ENCODE measurements around the gene SRP19. TPM values are rescaled to one million over a fixed set of nuclear protein-coding genes. Genes with fewer than 3 reads are reported as not detected.
"Not testable (repeated sequence)": the region's sequence is repeated elsewhere in the genome, so short reads cannot be mapped to it uniquely, and the experiment has no call there.

SRP19 gene
- polyA plus RNA-seq, 3 donors from 2014 or later = 109 to 176 (median 154) TPM

DNA sequence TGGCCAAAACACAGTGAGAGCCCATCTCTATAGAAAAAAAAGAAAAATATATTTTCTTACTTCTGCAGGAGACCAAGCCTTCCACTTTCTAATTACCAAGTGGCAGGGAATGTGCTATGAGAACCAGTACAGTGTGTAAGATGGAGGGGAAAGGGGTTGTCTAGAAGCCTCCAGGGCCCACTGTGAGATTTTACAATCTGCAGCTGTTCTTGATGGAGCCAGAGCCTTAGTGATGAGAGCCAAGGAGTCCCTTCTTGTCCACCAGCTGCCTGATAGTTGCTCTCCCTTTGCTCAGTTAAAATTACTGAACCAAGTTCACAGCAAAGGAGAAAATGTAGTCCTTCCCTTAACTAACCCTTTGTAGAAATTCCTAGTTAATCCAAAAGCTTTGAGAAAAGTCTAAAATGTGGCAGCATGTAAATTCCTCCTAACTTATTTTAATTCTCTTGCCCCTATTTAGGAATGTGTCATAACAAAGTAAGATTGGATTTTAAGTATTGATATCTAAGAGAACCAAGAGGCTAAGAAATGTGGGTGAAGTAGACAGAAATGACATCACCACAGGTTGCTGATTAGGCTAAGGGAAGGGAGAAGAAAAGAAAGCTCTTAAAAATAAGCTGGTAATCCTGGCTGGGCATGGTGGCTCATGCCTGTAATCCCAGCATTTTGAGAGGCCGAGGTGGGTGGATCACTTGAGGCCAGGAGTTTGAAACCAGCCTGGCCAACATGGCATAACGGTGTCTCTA is 19.3 kb downstream of the SRP19 start:
- Mint-ChIP-seq H3K4me3 (no peak overlapping the region), H3K27me3 (ENCODE audit: low read depth in 3 of 3) (no peaks in the 10 kb centered on the region), H3K27ac (peak overlapping the region; percentile 41 to 78 (median 60)), H3K9me3 (no peaks in the 10 kb centered on the region), H3K36me3 (peaks cover 0 to 32% (median 15%) of the 10 kb centered on the region in 3 donors), H3K4me1 (peaks cover 20 to 35% of the 10 kb centered on the region in 2 donors)
- no peak for DNase-seq

GRCh38 chr5:112883192-112883591 is 22.1 kb downstream of the SRP19 start:
- H3K27me3 Mint-ChIP-seq (ENCODE audit: low read depth in 3 of 3) = no peaks in the 10 kb centered on the region
- DNase-seq = no peak
- no peak overlapping the region for H3K4me3 Mint-ChIP-seq
- peaks cover 4 to 31% (median 6%) of the 10 kb centered on the region in 3 donors for H3K36me3 Mint-ChIP-seq
- H3K27ac Mint-ChIP-seq = no peak overlapping the region
- H3K4me1 Mint-ChIP-seq = peaks cover 33 to 43% of the 10 kb centered on the region in 2 donors
- no peaks in the 10 kb centered on the region for H3K9me3 Mint-ChIP-seq

- Mint-ChIP-seq H3K4me1 (peaks cover 34 to 41% of the 10 kb centered on the region in 2 donors), H3K36me3 (peaks cover 6 to 28% (median 10%) of the 10 kb centered on the region in 3 donors), H3K27me3 (ENCODE audit: low read depth in 3 of 3) (no peaks in the 10 kb centered on the region), H3K4me3 (no peak overlapping the region), H3K9me3 (no peaks in the 10 kb centered on the region), H3K27ac (peak overlapping the region in 2 of 6 donors; percentile 36 to 71)
- no peak for DNase-seq
Measured at GRCh38 chr5:112885001-112885400, 23.9 kb downstream of the SRP19 start.

DNA sequence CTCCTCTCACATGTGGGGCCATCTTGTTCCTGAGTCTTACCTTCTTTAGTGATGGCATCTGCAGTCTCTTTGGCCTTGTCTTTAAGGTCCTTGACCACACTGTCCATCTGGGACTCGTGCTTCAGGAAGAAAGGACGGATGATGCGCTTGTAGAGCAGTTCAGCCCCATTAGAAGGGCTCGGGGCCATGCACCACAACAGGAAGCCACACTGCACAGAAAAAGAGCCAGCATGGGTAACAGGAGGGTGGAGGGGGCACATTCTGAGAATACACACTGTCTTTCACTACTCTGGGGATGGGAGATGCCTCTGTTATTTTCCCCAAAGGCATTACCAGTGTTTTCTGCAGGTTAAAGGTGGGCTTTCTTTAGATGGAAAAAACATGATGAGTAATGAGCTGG is 25.9 kb downstream of the SRP19 start:
- peak in 2 of 3 donors; percentile 16 to 28 for DNase-seq
- H3K4me3 Mint-ChIP-seq = peak overlapping the region; percentile 43 to 74 (median 60)
- H3K4me1 Mint-ChIP-seq = peaks cover 36 to 42% of the 10 kb centered on the region in 2 donors
- H3K36me3 Mint-ChIP-seq = peaks cover 12 to 26% (median 15%) of the 10 kb centered on the region in 3 donors
- H3K27ac Mint-ChIP-seq = peak overlapping the region; percentile 56 to 88 (median 78)
- no peaks in the 10 kb centered on the region for H3K27me3 Mint-ChIP-seq (ENCODE audit: low read depth in 3 of 3)
- no peaks in the 10 kb centered on the region for H3K9me3 Mint-ChIP-seq

- not testable (repeated sequence) for H3K4me3 Mint-ChIP-seq; H3K9me3 Mint-ChIP-seq; DNase-seq; H3K27me3 Mint-ChIP-seq (ENCODE audit: low read depth in 3 of 3)
- Mint-ChIP-seq H3K36me3 (peaks cover 18 to 22% (median 21%) of the 10 kb centered on the region in 3 donors), H3K4me1 (peaks cover 28 to 45% of the 10 kb centered on the region in 2 donors), H3K27ac (peak overlapping the region in 3 of 6 donors; percentile 1 to 53 (median 36))
Measured at GRCh38 chr5:112892066-112892465, 31.0 kb downstream of the SRP19 start.

GRCh38 chr5:112892776-112893175 is 31.7 kb downstream of the SRP19 start:
- Mint-ChIP-seq H3K4me3 (no peak overlapping the region), H3K27ac (peak overlapping the region in 2 of 6 donors; percentile 8 to 54)

GRCh38 chr5:112895682-112896081 is 34.6 kb downstream of the SRP19 start:
- DNase-seq = no peak
- no peak overlapping the region for H3K4me3 Mint-ChIP-seq
- peaks cover 12 to 26% (median 24%) of the 10 kb centered on the region in 3 donors for H3K36me3 Mint-ChIP-seq
- H3K4me1 Mint-ChIP-seq = peaks cover 8 to 36% of the 10 kb centered on the region in 2 donors
- peaks cover 0 to 2% (median 0%) of the 10 kb centered on the region in 3 donors for H3K27me3 Mint-ChIP-seq (ENCODE audit: low read depth in 3 of 3)
- no peaks in the 10 kb centered on the region for H3K9me3 Mint-ChIP-seq
- H3K27ac Mint-ChIP-seq = peak overlapping the region in 1 of 6 donors; percentile 0

More at GRCh38 chr5:112892776-112893175, 31.7 kb downstream of the SRP19 start:
- Mint-ChIP-seq H3K27me3 (ENCODE audit: low read depth in 3 of 3) (peaks cover 0 to 2% (median 0%) of the 10 kb centered on the region in 3 donors), H3K4me1 (peaks cover 22 to 45% of the 10 kb centered on the region in 2 donors), H3K36me3 (peaks cover 18 to 25% (median 21%) of the 10 kb centered on the region in 3 donors), H3K9me3 (no peaks in the 10 kb centered on the region)
- DNase-seq = no peak

DNA sequence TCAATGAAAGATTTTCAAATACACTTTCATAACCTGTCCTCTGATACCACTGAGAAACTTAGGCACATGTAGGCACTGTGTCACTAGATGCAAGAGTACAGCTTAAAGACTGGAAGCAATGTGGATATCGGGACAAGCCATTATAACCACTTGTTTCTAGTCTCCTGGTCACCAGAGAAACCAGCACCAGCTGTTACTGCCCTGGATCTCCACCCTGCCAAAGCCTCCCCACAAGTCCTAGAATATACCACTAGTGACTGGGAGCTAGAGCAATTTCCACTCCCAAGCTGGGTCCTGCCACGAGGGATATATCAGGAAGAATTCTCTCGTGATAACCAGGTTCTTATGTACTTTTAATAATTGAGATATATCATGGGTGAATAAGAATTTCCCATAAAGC is 41.5 kb downstream of the SRP19 start:
- no peak overlapping the region for H3K27ac Mint-ChIP-seq
- DNase-seq = no peak
- peaks cover 13 to 36% of the 10 kb centered on the region in 2 donors for H3K4me1 Mint-ChIP-seq
- H3K4me3 Mint-ChIP-seq = no peak overlapping the region
- H3K9me3 Mint-ChIP-seq = peaks cover 0 to 2% (median 0%) of the 10 kb centered on the region in 6 donors
- H3K36me3 Mint-ChIP-seq = peaks cover 6 to 11% (median 10%) of the 10 kb centered on the region in 3 donors
- no peaks in the 10 kb centered on the region for H3K27me3 Mint-ChIP-seq (ENCODE audit: low read depth in 3 of 3)

- Mint-ChIP-seq H3K27ac (peak overlapping the region in 3 of 6 donors; percentile 17 to 69 (median 57)), H3K4me1 (peaks cover 17 to 41% of the 10 kb centered on the region in 2 donors)
- H3K4me3 Mint-ChIP-seq; DNase-seq; H3K36me3 Mint-ChIP-seq; H3K9me3 Mint-ChIP-seq; H3K27me3 Mint-ChIP-seq (ENCODE audit: low read depth in 3 of 3): not testable (repeated sequence)
Measured at GRCh38 chr5:112904996-112905395, 43.9 kb downstream of the SRP19 start.

DNA sequence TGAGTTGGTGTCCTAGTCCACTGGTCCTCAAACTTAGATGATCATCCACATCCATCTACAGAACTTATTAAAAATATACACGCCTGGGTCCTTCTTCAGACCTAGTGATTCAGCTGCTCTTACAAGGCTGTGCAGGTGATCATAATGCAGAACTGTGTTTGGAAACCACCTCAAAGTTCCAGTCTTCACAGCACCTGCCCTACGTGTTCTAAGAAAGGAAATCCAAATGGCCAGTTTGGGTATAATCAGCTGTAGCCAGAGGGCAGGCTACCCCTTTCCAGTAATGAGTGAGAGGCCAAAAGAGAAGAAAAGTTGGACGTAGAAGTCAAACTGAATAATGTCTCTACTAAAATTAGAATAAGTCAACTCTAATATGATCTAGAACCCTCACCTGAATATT is 45.5 kb downstream of the SRP19 start:
- peaks cover 0 to 9% (median 0%) of the 10 kb centered on the region in 3 donors for H3K36me3 Mint-ChIP-seq
- H3K27me3 Mint-ChIP-seq (ENCODE audit: low read depth in 3 of 3) = no peaks in the 10 kb centered on the region
- peaks cover 17 to 52% of the 10 kb centered on the region in 2 donors for H3K4me1 Mint-ChIP-seq
- peak overlapping the region in 4 of 6 donors; percentile 23 to 79 (median 51) for H3K27ac Mint-ChIP-seq
- peaks cover 0 to 2% (median 0%) of the 10 kb centered on the region in 6 donors for H3K9me3 Mint-ChIP-seq
- no peak for DNase-seq
- no peak overlapping the region for H3K4me3 Mint-ChIP-seq

- Mint-ChIP-seq H3K27me3 (ENCODE audit: low read depth in 3 of 3) (no peaks in the 10 kb centered on the region), H3K27ac (peak overlapping the region in 5 of 6 donors; percentile 36 to 73 (median 66)), H3K36me3 (peaks cover 0 to 9% (median 0%) of the 10 kb centered on the region in 3 donors), H3K9me3 (peaks cover 0 to 2% (median 0%) of the 10 kb centered on the region in 6 donors), H3K4me3 (no peak overlapping the region), H3K4me1 (peaks cover 20 to 52% of the 10 kb centered on the region in 2 donors)
- DNase-seq = no peak
Measured at GRCh38 chr5:112907166-112907631, 46.1 kb downstream of the SRP19 start.

DNA sequence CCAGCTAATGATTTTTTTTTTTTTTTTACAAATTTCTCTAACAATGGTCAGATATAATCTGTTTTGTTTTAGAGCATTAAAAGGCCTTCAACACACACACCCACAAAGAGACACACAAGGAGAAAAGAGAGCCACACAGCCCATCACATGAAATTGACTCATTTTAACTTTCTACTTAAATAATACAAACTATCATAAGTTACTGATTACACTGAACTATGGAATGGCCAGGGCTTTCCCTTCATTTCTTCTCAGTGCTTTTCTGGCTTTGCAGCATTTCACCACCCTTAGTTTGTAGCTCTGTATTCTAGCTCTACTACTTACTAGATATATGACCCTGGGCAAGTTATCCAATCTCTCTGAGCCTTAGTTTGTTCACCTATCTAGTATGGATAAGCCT is 47.8 kb downstream of the SRP19 start:
- peaks cover 23 to 52% of the 10 kb centered on the region in 2 donors for H3K4me1 Mint-ChIP-seq
- no peak overlapping the region for H3K4me3 Mint-ChIP-seq
- no peaks in the 10 kb centered on the region for H3K27me3 Mint-ChIP-seq (ENCODE audit: low read depth in 3 of 3)
- H3K36me3 Mint-ChIP-seq = peaks cover 0 to 19% (median 0%) of the 10 kb centered on the region in 3 donors
- H3K9me3 Mint-ChIP-seq = peaks cover 0 to 2% (median 0%) of the 10 kb centered on the region in 6 donors
- peak overlapping the region in 3 of 6 donors; percentile 26 to 39 (median 35) for H3K27ac Mint-ChIP-seq
- no peak for DNase-seq

DNA sequence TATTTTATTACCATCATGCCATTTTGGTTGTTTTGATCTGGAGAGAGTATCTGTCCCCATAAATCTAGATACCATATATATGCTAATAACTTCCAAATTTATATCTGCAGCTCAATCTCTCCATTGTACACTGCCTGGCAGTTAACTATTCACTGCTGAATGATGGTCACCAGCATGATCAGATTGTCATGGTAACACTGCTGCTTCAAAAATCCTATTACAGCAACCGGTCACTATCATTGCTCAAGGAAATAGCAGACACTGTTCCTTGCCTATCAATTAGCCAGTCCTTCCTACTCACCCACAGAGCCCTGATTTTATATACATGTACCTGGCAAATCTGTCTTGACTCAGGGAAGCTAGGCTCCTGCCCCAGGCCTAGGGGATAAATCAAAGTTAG is 49.4 kb downstream of the SRP19 start:
- H3K4me3 Mint-ChIP-seq = no peak overlapping the region
- peaks cover 0 to 3% (median 0%) of the 10 kb centered on the region in 3 donors for H3K27me3 Mint-ChIP-seq (ENCODE audit: low read depth in 3 of 3)
- DNase-seq = no peak
- no peak overlapping the region for H3K27ac Mint-ChIP-seq
- peaks cover 1 to 22% (median 4%) of the 10 kb centered on the region in 3 donors for H3K36me3 Mint-ChIP-seq
- peaks cover 27 to 65% of the 10 kb centered on the region in 2 donors for H3K4me1 Mint-ChIP-seq
- H3K9me3 Mint-ChIP-seq = peaks cover 0 to 2% (median 0%) of the 10 kb centered on the region in 6 donors

GRCh38 chr5:112914584-112914983 is 53.5 kb downstream of the SRP19 start:
- peaks cover 5 to 33% (median 21%) of the 10 kb centered on the region in 3 donors for H3K36me3 Mint-ChIP-seq
- peaks cover 0 to 3% (median 0%) of the 10 kb centered on the region in 3 donors for H3K27me3 Mint-ChIP-seq (ENCODE audit: low read depth in 3 of 3)
- H3K4me3 Mint-ChIP-seq = no peak overlapping the region
- no peaks in the 10 kb centered on the region for H3K9me3 Mint-ChIP-seq
- H3K4me1 Mint-ChIP-seq = peaks cover 53 to 76% of the 10 kb centered on the region in 2 donors
- H3K27ac Mint-ChIP-seq = no peak overlapping the region
- no peak for DNase-seq
